Measurements from ENCODE around the gene SSBP2. TPM values are rescaled to one million over a fixed set of nuclear protein-coding genes. Genes with fewer than 3 reads are reported as not detected.

SSBP2 gene
- total RNA-seq, 1 experiment from 2014 or later = 5.2 TPM

DNA sequence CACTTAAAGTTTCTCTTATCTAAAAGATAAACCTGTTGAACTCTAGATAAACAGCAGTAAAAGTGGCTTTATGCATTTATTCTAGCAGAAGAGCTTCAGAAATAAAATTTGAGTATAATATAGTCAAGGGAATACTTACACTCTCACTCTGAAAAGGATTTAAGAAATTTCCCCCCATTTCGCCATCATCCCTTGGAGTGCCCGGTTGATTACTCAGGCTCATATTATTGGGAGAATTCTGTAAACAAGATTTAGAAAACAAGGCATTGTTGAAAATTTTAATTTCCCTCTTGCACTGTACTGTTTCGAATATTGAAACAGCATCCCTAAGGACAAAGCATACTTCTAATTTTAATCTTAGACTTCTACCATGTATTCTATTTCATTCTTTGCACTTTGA lies 322.5 kb downstream of the SSBP2 start:
- TF ChIP-seq SIN3A (IDR thresholded peaks at IDR 0.05; ENCODE audit: low read depth) (no peak), REST (IDR thresholded peaks at IDR 0.05; ENCODE audit: low read depth) (no peak), SP1 (IDR thresholded peaks at IDR 0.05; ENCODE audit: low read depth) (no peak), CBX3 (IDR thresholded peaks at IDR 0.05; ENCODE audit: low read depth) (no peak), MAX (IDR thresholded peaks at IDR 0.05) (no peak), ZBTB33 (IDR thresholded peaks at IDR 0.05; ENCODE audit: extremely low read depth, insufficient replicate concordance, low read length) (no peak), EZH2phosphoT487 (IDR thresholded peaks at IDR 0.05; ENCODE audit: borderline replicate concordance) (no peak), YY1 (IDR thresholded peaks at IDR 0.05; ENCODE audit: extremely low read depth, insufficient replicate concordance, low read depth, low read length) (no peak), CEBPB (IDR thresholded peaks at IDR 0.05; ENCODE audit: low read depth) (no peak)
- ChIA-PET RAD21 (ENCODE audit: low non-redundant PET in 1 of 2, low total read pairs in 2 of 2, uncharacterized antibody in 2 of 2, unreplicated experiment in 2 of 2) (no interaction called here), POLR2A (no interaction called here), CTCF (no interaction called here)
- H3K79me2 ChIP-seq (ENCODE audit: insufficient read depth, low read length) = no peaks in the 10 kb centered on the region
- no peak overlapping the region for H3K9ac ChIP-seq (ENCODE audit: low read length)
- H3K9me3 ChIP-seq (ENCODE audit: control insufficient read depth in 1 of 2, insufficient read depth in 1 of 2, low read depth in 1 of 2, low read length in 2 of 2) = no peaks in the 10 kb centered on the region
- no peak for ATAC-seq
- no peak overlapping the region for H3K4me3 ChIP-seq (replicated peaks in 1 of 2; ENCODE audit: low read depth in 1 of 2, low read length in 2 of 2)
- no peak for DNase-seq (ENCODE audit: low read depth, low spot score)
- H3K9me2 ChIP-seq (ENCODE audit: insufficient read depth) = no peaks in the 10 kb centered on the region
- H3K27ac ChIP-seq (ENCODE audit: low read depth, low read length) = no peak overlapping the region
- intact Hi-C loops (cut with micrococcal nuclease) = loop anchor here (5.0 kb wide), 2 partner anchors 319 to 424 kb away; no protein-coding TSS in a partner anchor
- no peaks in the 10 kb centered on the region for H3K36me3 ChIP-seq (ENCODE audit: control insufficient read depth in 1 of 2, insufficient read depth in 2 of 2, low read length in 2 of 2)
- no peaks in the 10 kb centered on the region for H3K27me3 ChIP-seq (ENCODE audit: insufficient read depth, low read length)
- no peak overlapping the region for H3K4me2 ChIP-seq (ENCODE audit: low read length)
- no peaks in the 10 kb centered on the region for H4K20me1 ChIP-seq (ENCODE audit: insufficient read depth)
- H3K4me1 ChIP-seq (ENCODE audit: control insufficient read depth in 1 of 2, insufficient read depth in 2 of 2, low read length in 2 of 2) = no peaks in the 10 kb centered on the region
- BruUV-seq (replicated peaks) = no TSS peak
- H2AFZ ChIP-seq (ENCODE audit: low read depth, low read length, poor library complexity, severe bottlenecking) = no peak overlapping the region

Measured in HCT116 (cell line).